Measurements from ENCODE around the gene ZNF507.

- TF ChIP-seq, protein P1, sequence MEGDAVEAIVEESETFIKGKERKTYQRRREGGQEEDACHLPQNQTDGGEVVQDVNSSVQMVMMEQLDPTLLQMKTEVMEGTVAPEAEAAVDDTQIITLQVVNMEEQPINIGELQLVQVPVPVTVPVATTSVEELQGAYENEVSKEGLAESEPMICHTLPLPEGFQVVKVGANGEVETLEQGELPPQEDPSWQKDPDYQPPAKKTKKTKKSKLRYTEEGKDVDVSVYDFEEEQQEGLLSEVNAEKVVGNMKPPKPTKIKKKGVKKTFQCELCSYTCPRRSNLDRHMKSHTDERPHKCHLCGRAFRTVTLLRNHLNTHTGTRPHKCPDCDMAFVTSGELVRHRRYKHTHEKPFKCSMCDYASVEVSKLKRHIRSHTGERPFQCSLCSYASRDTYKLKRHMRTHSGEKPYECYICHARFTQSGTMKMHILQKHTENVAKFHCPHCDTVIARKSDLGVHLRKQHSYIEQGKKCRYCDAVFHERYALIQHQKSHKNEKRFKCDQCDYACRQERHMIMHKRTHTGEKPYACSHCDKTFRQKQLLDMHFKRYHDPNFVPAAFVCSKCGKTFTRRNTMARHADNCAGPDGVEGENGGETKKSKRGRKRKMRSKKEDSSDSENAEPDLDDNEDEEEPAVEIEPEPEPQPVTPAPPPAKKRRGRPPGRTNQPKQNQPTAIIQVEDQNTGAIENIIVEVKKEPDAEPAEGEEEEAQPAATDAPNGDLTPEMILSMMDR (IDR thresholded peaks at IDR 0.05) = no peak
- TF ChIP-seq POLR2A (IDR thresholded peaks at IDR 0.05; ENCODE audit: low read depth) = no peak
- TF ChIP-seq EP300 (IDR thresholded peaks at IDR 0.05) = no peak
Observed at GRCh38 chr19:32380269-32380668, 34.9 kb downstream of the ZNF507 start.

Data from esophagus muscularis mucosa (tissue), 4 donors.